ENCODE results near the gene TMA7B.

Gene TMA7B

GRCh38 chr22:39925273-39925672, 34.9 kb upstream of the TMA7B start:
- DNase-seq (ENCODE audit: low read depth), result no peak
- TF ChIP-seq, protein P1, sequence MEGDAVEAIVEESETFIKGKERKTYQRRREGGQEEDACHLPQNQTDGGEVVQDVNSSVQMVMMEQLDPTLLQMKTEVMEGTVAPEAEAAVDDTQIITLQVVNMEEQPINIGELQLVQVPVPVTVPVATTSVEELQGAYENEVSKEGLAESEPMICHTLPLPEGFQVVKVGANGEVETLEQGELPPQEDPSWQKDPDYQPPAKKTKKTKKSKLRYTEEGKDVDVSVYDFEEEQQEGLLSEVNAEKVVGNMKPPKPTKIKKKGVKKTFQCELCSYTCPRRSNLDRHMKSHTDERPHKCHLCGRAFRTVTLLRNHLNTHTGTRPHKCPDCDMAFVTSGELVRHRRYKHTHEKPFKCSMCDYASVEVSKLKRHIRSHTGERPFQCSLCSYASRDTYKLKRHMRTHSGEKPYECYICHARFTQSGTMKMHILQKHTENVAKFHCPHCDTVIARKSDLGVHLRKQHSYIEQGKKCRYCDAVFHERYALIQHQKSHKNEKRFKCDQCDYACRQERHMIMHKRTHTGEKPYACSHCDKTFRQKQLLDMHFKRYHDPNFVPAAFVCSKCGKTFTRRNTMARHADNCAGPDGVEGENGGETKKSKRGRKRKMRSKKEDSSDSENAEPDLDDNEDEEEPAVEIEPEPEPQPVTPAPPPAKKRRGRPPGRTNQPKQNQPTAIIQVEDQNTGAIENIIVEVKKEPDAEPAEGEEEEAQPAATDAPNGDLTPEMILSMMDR (IDR thresholded peaks at IDR 0.05; ENCODE audit: low read depth, low read length, missing control alignments), result no peak
- H3K4me3 ChIP-seq (ENCODE audit: low read depth, low read length), result no peak overlapping the region

DNA sequence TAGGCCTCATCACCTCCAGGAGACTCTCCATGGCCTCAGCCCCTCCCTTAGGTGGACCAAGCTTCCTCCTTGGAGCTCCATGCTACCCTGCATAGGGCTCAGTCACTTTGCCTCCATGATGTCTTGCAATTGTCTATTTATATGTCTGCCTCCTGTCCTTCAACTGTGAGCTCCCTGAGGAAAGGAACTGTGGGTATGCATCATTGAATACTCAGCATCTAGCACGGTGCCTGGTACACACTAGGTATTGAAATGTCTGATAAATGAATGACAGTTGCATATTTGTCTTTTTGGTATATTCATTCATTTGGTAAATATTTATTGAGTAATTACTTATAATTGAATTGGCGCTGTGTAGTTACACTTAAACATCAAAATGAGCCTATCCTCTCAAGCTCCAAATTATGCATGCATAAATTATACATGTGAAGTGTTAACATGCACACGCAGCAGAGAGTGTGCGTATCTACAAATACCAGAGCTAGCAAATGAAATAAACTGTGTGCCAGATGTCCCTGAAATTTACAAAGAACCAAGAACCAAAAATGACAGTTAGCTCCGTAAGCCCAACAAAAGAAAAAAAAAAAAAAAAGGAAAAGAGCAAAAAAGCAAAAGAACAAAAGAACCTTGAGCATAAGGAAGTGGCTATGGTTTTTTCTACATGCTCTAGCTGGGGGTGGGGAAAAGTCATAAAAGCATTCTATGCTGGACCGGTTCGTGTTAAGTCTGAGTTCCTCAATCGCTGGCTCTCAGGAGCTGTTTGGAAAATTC, 34.1 kb upstream of the TMA7B start:
- TF ChIP-seq, protein P1 (IDR thresholded peaks at IDR 0.05; ENCODE audit: low read depth, low read length, missing control alignments), result no peak
- no peak overlapping the region for H3K4me3 ChIP-seq (ENCODE audit: low read depth, low read length)
- no peak for DNase-seq (ENCODE audit: low read depth)

DNA sequence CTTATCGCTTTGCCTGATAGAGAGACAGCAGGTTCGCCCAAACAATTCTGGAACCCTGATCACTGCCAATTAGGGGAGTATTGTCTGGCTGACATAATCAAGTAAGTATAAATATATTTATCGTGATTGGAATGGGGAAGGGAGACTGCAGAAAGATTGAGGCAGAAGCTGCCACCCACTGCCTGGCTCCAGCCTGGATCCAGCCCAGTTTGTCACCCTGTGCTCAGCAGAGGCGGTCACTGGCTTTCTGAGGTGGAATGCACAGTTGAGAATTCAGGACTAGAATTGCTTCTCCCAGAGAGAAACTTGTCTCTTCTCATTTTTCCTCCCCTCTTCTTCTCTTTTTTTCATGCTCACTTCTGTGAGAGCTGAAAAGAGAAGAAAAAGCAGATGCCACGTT, 33.4 kb upstream of the TMA7B start:
- TF ChIP-seq, protein P1 (IDR thresholded peaks at IDR 0.05; ENCODE audit: low read depth, low read length, missing control alignments), result no peak
- DNase-seq (ENCODE audit: low read depth), result no peak
- no peak overlapping the region for H3K4me3 ChIP-seq (ENCODE audit: low read depth, low read length)

- TF ChIP-seq, protein P1 (IDR thresholded peaks at IDR 0.05; ENCODE audit: low read depth, low read length, missing control alignments), result no peak
- no peak overlapping the region for H3K4me3 ChIP-seq (ENCODE audit: low read depth, low read length)
- no peak for DNase-seq (ENCODE audit: low read depth)
Measured at GRCh38 chr22:39927544-39927943, 32.7 kb upstream of the TMA7B start.

- no peak overlapping the region for H3K4me3 ChIP-seq (ENCODE audit: low read depth, low read length)
- TF ChIP-seq, protein P1 (IDR thresholded peaks at IDR 0.05; ENCODE audit: low read depth, low read length, missing control alignments), result no peak
- DNase-seq (ENCODE audit: low read depth), result no peak
Measured at GRCh38 chr22:39928536-39929520, 31.4 kb upstream of the TMA7B start.

DNA sequence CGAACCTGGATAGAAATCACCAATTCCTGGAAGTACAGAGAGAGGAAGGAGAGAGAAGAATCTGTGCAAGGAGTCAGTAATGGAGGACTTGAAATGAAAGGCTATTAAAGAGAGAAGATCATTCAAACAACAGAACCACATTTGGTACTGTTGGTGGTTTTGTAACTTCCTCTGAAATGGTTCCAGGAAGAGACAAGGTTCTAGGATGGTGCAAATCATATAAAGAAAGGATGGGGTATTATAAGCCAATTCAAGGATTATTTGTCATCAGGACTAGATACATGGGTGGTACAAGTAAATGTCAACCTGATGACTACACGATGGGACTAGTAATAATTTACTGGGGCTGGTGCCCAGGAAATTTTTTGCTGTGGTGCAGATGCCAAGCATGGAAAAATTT, 28.9 kb upstream of the TMA7B start:
- TF ChIP-seq, protein P1 (IDR thresholded peaks at IDR 0.05; ENCODE audit: low read depth, low read length, missing control alignments), result no peak
- DNase-seq (ENCODE audit: low read depth), result no peak
- no peak overlapping the region for H3K4me3 ChIP-seq (ENCODE audit: low read depth, low read length)
